Subcutaneous adipose tissue (tissue), 4 donors: ENCODE measurements around the gene PRKG1. TPM values are rescaled to one million over a fixed set of nuclear protein-coding genes. Genes with fewer than 3 reads are reported as not detected.

ENCODE experiments used
- CTCF ChIP-seq: fragments of 450-650 bp; IDR thresholded peaks from one replicate; pipeline ENCODE4 v1.5.1; 2016; ENCODE audit warnings: low read depth, mild to moderate bottlenecking, control low read depth, antibody characterized with exemption, moderate library complexity
- total RNA-seq, 4 donors: library from RNA; depleted of rRNA; stranded (reverse); fragments of >200 nt; gene quantifications; one replicate each; pipeline ENCODE4 v1.1.0, GENCODE V29; 2016

Gene PRKG1
- total RNA-seq, 4 donors from 2014 or later: 7.6 to 17.2 (median 10.7) TPM

- no peak for TF ChIP-seq CTCF
These were observed 786.8 kb downstream of the PRKG1 start for GRCh38 chr10:51861051-51861450.

- no peak for TF ChIP-seq CTCF
These were observed 787.4 kb downstream of the PRKG1 start for GRCh38 chr10:51861731-51862130.

GRCh38 chr10:51862149-51862548 lies 787.9 kb downstream of the PRKG1 start:
- TF ChIP-seq CTCF: no peak

GRCh38 chr10:51867956-51868355 lies 793.7 kb downstream of the PRKG1 start:
- no peak for TF ChIP-seq CTCF

GRCh38 chr10:51874131-51874530 lies 799.8 kb downstream of the PRKG1 start:
- TF ChIP-seq CTCF: no peak

GRCh38 chr10:51875610-51876009 lies 801.3 kb downstream of the PRKG1 start:
- no peak for TF ChIP-seq CTCF

GRCh38 chr10:51876503-51876902 lies 802.2 kb downstream of the PRKG1 start:
- TF ChIP-seq CTCF: no peak

- TF ChIP-seq CTCF: no peak
These were observed 802.7 kb downstream of the PRKG1 start for GRCh38 chr10:51876979-51877378.
